Measurements from ENCODE around the gene ZNF467. TPM values are rescaled to one million over a fixed set of nuclear protein-coding genes. Genes with fewer than 3 reads are reported as not detected.

The ZNF467 gene
- total RNA-seq, 1 donor from 2014 or later, result not detected

DNA sequence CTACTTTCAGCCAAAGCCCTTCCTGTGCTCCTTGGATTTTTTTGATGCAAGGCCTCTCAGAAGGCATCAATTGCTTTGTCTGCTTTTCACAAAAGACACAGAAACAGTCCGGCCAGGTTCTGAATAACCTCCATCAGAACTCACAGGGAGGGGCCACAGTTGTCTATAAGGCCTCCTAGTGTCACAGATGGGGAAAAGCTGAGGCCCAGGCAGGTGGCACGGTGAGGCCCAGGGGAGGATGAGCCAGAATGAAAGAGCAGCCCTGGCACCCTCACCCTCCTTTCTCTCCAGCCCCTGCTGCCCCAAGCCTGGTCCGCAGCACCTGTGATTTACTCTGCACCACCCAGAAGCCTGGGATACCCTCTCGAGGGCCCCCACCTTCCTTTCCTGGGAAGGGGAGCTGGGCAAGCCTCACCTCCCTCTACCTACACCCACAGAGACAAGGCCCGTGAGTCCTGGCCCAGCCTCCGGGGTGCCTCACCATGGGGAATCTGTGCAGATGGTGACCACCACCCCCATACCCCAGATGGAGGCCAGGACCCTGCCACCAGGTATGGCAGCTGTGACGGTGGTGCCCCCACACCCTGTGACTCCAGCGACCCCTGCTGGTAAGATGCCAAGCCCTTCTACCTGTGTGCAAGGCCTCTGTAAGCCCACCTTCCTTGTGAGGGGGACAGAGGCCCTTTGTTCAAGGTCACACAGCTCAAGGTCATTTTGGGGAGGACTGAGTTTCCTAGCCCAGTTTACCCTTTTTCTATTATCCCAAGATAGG lies 26.2 kb upstream of the ZNF467 start:
- DNase-seq (ENCODE audit: low read depth), result no peak
- no peak overlapping the region for H3K4me3 ChIP-seq (ENCODE audit: low read depth, low read length)
- peaks cover 18% of the 10 kb centered on the region for H3K27me3 ChIP-seq (ENCODE audit: control insufficient read depth, insufficient read depth, low read length)
- H3K36me3 ChIP-seq (ENCODE audit: control insufficient read depth, insufficient read depth, low read length), result no peaks in the 10 kb centered on the region
- TF ChIP-seq, protein P1, sequence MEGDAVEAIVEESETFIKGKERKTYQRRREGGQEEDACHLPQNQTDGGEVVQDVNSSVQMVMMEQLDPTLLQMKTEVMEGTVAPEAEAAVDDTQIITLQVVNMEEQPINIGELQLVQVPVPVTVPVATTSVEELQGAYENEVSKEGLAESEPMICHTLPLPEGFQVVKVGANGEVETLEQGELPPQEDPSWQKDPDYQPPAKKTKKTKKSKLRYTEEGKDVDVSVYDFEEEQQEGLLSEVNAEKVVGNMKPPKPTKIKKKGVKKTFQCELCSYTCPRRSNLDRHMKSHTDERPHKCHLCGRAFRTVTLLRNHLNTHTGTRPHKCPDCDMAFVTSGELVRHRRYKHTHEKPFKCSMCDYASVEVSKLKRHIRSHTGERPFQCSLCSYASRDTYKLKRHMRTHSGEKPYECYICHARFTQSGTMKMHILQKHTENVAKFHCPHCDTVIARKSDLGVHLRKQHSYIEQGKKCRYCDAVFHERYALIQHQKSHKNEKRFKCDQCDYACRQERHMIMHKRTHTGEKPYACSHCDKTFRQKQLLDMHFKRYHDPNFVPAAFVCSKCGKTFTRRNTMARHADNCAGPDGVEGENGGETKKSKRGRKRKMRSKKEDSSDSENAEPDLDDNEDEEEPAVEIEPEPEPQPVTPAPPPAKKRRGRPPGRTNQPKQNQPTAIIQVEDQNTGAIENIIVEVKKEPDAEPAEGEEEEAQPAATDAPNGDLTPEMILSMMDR (IDR thresholded peaks at IDR 0.05; ENCODE audit: insufficient read depth, low read length, poor library complexity, severe bottlenecking), result peak; percentile 37

DNA sequence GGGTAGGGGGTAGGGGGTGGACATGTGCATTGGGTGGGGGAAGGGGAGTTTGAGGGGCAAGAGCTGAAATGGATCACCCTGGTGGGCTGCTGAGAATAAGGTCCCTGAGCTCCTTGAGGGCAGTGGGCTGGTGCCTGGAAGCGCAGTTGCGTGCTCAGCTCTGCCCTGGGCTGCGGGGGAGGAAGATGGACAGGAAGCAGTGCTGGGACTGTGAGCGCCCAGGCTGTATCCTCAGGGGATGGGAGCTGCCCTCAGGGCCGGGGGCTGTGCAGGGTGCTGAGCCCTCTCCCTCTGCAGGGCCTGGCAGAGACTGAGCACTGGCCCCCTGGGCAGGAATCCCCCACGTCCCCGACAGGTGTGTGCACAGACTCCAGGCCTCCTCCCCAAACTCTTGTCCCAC lies 24.4 kb upstream of the ZNF467 start:
- H3K36me3 ChIP-seq (ENCODE audit: control insufficient read depth, insufficient read depth, low read length), result no peaks in the 10 kb centered on the region
- TF ChIP-seq, protein P1 (IDR thresholded peaks at IDR 0.05; ENCODE audit: insufficient read depth, low read length, poor library complexity, severe bottlenecking), result no peak
- no peak overlapping the region for H3K4me3 ChIP-seq (ENCODE audit: low read depth, low read length)
- H3K27me3 ChIP-seq (ENCODE audit: control insufficient read depth, insufficient read depth, low read length), result peaks cover 20% of the 10 kb centered on the region
- no peak for DNase-seq (ENCODE audit: low read depth)

GRCh38 chr7:149796287-149796860 lies 23.0 kb upstream of the ZNF467 start:
- H3K36me3 ChIP-seq (ENCODE audit: control insufficient read depth, insufficient read depth, low read length), result no peaks in the 10 kb centered on the region
- DNase-seq (ENCODE audit: low read depth), result no peak
- TF ChIP-seq, protein P1 (IDR thresholded peaks at IDR 0.05; ENCODE audit: insufficient read depth, low read length, poor library complexity, severe bottlenecking), result no peak
- H3K4me3 ChIP-seq (ENCODE audit: low read depth, low read length), result no peak overlapping the region
- peaks cover 23% of the 10 kb centered on the region for H3K27me3 ChIP-seq (ENCODE audit: control insufficient read depth, insufficient read depth, low read length)

DNA sequence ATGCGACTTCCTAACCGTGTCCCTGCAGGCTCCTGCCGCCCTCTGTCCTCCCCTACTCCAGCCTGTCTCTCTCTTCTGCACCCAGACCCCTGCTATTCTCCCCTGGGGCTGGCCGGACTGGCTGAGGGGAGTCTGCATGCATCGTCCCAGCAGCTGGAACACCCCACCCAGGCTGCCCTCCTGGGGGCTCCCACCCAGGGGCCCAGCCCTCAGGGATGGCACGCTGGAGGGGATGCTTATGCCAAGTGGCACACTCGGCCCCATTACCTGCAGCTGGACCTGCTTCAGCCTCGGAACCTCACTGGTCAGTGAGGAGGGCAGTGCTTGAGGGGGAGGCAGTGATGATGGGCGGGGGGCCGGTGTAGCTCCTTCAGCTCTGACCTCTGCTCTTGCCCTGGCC lies 21.7 kb upstream of the ZNF467 start:
- Histone ChIP-seq H3K27me3 (ENCODE audit: control insufficient read depth, insufficient read depth, low read length) (peaks cover 34% of the 10 kb centered on the region), H3K36me3 (ENCODE audit: control insufficient read depth, insufficient read depth, low read length) (no peaks in the 10 kb centered on the region), H3K4me3 (ENCODE audit: low read depth, low read length) (no peak overlapping the region)
- TF ChIP-seq, protein P1 (IDR thresholded peaks at IDR 0.05; ENCODE audit: insufficient read depth, low read length, poor library complexity, severe bottlenecking), result no peak
- DNase-seq (ENCODE audit: low read depth), result no peak

DNA sequence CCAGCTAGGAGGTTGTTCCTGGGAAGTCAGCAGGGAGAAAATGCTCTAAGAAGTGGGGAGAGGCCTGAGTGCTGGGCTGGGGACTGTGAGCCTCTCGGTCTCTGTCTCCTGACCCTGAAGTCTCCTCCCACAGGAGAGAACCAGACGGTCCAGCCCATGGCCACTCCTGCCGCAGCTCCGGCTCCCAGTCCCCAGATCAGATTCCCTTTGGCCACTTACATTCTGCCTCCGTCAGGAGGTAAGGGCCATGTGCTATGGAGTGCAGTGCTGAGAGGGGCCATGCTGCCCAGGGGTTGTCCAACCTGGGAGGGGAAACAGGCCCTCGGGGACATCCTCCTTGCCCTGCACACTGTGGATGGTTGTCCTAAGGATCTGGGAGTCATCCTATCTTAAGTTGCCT lies 21.3 kb upstream of the ZNF467 start:
- H3K36me3 ChIP-seq (ENCODE audit: control insufficient read depth, insufficient read depth, low read length), result no peaks in the 10 kb centered on the region
- H3K4me3 ChIP-seq (ENCODE audit: low read depth, low read length), result no peak overlapping the region
- no peak for DNase-seq (ENCODE audit: low read depth)
- TF ChIP-seq, protein P1 (IDR thresholded peaks at IDR 0.05; ENCODE audit: insufficient read depth, low read length, poor library complexity, severe bottlenecking), result no peak
- peaks cover 39% of the 10 kb centered on the region for H3K27me3 ChIP-seq (ENCODE audit: control insufficient read depth, insufficient read depth, low read length)
